ENCODE measurements around the gene HDAC4. TPM values are rescaled to one million over a fixed set of nuclear protein-coding genes. Genes with fewer than 3 reads are reported as not detected.

Gene HDAC4
- total and polyA plus RNA-seq, 9 of the 15 experiments (the other 6 are each of a cell fraction or from before 2014, with no cell fraction given) = 0.11 to 20.2 (median 4.0) TPM

GRCh38 chr2:239259603-239260298, 141.1 kb downstream of the HDAC4 start:
- Histone ChIP-seq H3K4me3 (no peak overlapping the region), H3K9me3 (replicated peaks; ENCODE audit: control insufficient read depth, insufficient read depth, low read depth, low read length) (no peaks in the 10 kb centered on the region), H3K9ac (ENCODE audit: insufficient read depth in 1 of 2, low read depth in 2 of 2, low read length in 2 of 2) (peak overlapping the region in 1 of 2 experiments; percentile 45; a peak in 1 of 4 replicates), H3K4me2 (ENCODE audit: insufficient read depth, low read length) (no peak overlapping the region), H3K79me2 (ENCODE audit: control insufficient read depth, insufficient read depth, low read length) (peaks cover 58% of the 10 kb centered on the region), H3K27me3 (ENCODE audit: control insufficient read depth in 2 of 2, insufficient read depth in 2 of 2, low read length in 2 of 2) (no peaks in the 10 kb centered on the region), H3K36me3 (ENCODE audit: control insufficient read depth, insufficient read depth, low read length) (no peaks in the 10 kb centered on the region; the same call in 2 of the 3 replicates), H4K20me1 (replicated peaks; ENCODE audit: control insufficient read depth, insufficient read depth, low read length) (peaks cover 4% of the 10 kb centered on the region; the same call in 1 of the 2 replicates), H3K27ac (ENCODE audit: extremely low read depth, low read depth, low read length) (peak overlapping the region; percentile 95; the same call in 1 of the 3 replicates), H3K9me1 (ENCODE audit: control insufficient read depth, insufficient read depth, low read length) (no peaks in the 10 kb centered on the region), H3K4me1 (replicated peaks in 1 of 2; ENCODE audit: control insufficient read depth in 2 of 2, insufficient read depth in 2 of 2, low read length in 2 of 2) (peaks cover 24 to 36% of the 10 kb centered on the region in 2 experiments), H2AFZ (ENCODE audit: low read depth, low read length) (no peak overlapping the region)
- ChIA-PET CTCF (ENCODE audit: low intra/inter-chr PET ratio) (no interaction called here), POLR2A (no interaction called here)
- intact Hi-C loops (cut with micrococcal nuclease) = loop anchor here (10.0 kb wide), 1 partner anchor 225 kb away; no protein-coding TSS in a partner anchor
- DNase-seq (ENCODE audit: extremely low read depth in 1 of 4, low spot score in 3 of 4) = no peak
- no TSS peak for BruUV-seq (replicated peaks)
- 68% methylated on average over 9 of the region's 18 CpGs for WGBS (ENCODE audit: insufficient coverage, low coverage, missing lambda C conversion rate)
- in situ Hi-C loops (cut with MboI) = no loop called here
- no peak for FAIRE-seq
- no peak; the same call in 2 of the 3 replicates for ATAC-seq
- TF ChIP-seq BCLAF1 (IDR thresholded peaks at IDR 0.05; ENCODE audit: borderline replicate concordance in 1 of 2, control insufficient read depth in 1 of 2, low read depth in 2 of 2, low read length in 1 of 2) = no peak
- no peak for TF ChIP-seq HNRNPLL (IDR thresholded peaks at IDR 0.05; ENCODE audit: low read depth, low read length, poor library complexity, severe bottlenecking)
- TF ChIP-seq THRA (IDR thresholded peaks at IDR 0.05) = no peak
- no peak for TF ChIP-seq MXD1 (CRISPR knock-in tag; IDR thresholded peaks at IDR 0.05; ENCODE audit: borderline replicate concordance, poor library complexity, severe bottlenecking)
- no peak for TF ChIP-seq HINFP (tag; conservative IDR thresholded peaks at IDR 0.05; ENCODE audit: low read depth)
- no peak for TF ChIP-seq TGIF2 (CRISPR knock-in tag; IDR thresholded peaks at IDR 0.05)
- no peak for TF ChIP-seq RNF219 (CRISPR knock-in tag; IDR thresholded peaks at IDR 0.05)
- no peak for TF ChIP-seq ZZZ3 (IDR thresholded peaks at IDR 0.05)
- TF ChIP-seq NR1H2 (CRISPR knock-in tag; IDR thresholded peaks at IDR 0.05) = no peak
- no peak for TF ChIP-seq RHOXF2B (CRISPR knock-in tag; conservative IDR thresholded peaks at IDR 0.05)
